ENCODE data around the gene ANKRD6.

GRCh38 chr6:89409461-89410035 lies 23.4 kb upstream of the ANKRD6 start:
- TF ChIP-seq, protein P1, sequence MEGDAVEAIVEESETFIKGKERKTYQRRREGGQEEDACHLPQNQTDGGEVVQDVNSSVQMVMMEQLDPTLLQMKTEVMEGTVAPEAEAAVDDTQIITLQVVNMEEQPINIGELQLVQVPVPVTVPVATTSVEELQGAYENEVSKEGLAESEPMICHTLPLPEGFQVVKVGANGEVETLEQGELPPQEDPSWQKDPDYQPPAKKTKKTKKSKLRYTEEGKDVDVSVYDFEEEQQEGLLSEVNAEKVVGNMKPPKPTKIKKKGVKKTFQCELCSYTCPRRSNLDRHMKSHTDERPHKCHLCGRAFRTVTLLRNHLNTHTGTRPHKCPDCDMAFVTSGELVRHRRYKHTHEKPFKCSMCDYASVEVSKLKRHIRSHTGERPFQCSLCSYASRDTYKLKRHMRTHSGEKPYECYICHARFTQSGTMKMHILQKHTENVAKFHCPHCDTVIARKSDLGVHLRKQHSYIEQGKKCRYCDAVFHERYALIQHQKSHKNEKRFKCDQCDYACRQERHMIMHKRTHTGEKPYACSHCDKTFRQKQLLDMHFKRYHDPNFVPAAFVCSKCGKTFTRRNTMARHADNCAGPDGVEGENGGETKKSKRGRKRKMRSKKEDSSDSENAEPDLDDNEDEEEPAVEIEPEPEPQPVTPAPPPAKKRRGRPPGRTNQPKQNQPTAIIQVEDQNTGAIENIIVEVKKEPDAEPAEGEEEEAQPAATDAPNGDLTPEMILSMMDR (IDR thresholded peaks at IDR 0.05), result no peak
- no peak for TF ChIP-seq POLR2A (IDR thresholded peaks at IDR 0.05)

All from heart left ventricle (tissue), 13 donors.